ENCODE results near the gene HDGFL3.

Gene HDGFL3

GRCh38 chr15:83119968-83120581 is 87.5 kb downstream of the HDGFL3 start:
- DNase-seq: no peak

- DNase-seq: no peak
These were observed 88.7 kb downstream of the HDGFL3 start for GRCh38 chr15:83118968-83119367.

- DNase-seq: no peak
These were observed 89.3 kb downstream of the HDGFL3 start for GRCh38 chr15:83118291-83118827.

GRCh38 chr15:83115831-83116565 is 91.6 kb downstream of the HDGFL3 start:
- DNase-seq: no peak

GRCh38 chr15:83115410-83115809 is 92.2 kb downstream of the HDGFL3 start:
- DNase-seq: no peak

- no peak for DNase-seq
These were observed 92.8 kb downstream of the HDGFL3 start for GRCh38 chr15:83114856-83115255.

GRCh38 chr15:83113881-83114674 is 93.5 kb downstream of the HDGFL3 start:
- DNase-seq: peak; percentile 7 to 73

GRCh38 chr15:83112956-83113299 is 94.7 kb downstream of the HDGFL3 start:
- DNase-seq: no peak

- DNase-seq: no peak
These were observed 95.2 kb downstream of the HDGFL3 start for GRCh38 chr15:83112233-83112955.

GRCh38 chr15:83111149-83111548 is 96.5 kb downstream of the HDGFL3 start:
- no peak for DNase-seq

GRCh38 chr15:83110381-83110780 is 97.2 kb downstream of the HDGFL3 start:
- DNase-seq: peak; percentile 23 to 71

- peak in 1 of 2 donors; percentile 16 for DNase-seq
These were observed 98.1 kb downstream of the HDGFL3 start for GRCh38 chr15:83109532-83109931.

- DNase-seq: peak; percentile 84 to 98
These were observed 99.1 kb downstream of the HDGFL3 start for GRCh38 chr15:83108266-83109219.

GRCh38 chr15:83107841-83108181 is 99.8 kb downstream of the HDGFL3 start:
- DNase-seq: no peak

GRCh38 chr15:83106994-83107840 is 100.4 kb downstream of the HDGFL3 start, which contains the start of gene TM6SF1:
TSS of gene TM6SF1 (plus strand) at chr15:83107645. CDS start at chr15:83107681, 36 bp downstream.
- peak in 1 of 2 donors; percentile 6 for DNase-seq

- peak in 1 of 2 donors; percentile 31 for DNase-seq
These were observed 102.2 kb downstream of the HDGFL3 start for GRCh38 chr15:83105440-83105839.

GRCh38 chr15:83104141-83104540 is 103.5 kb downstream of the HDGFL3 start:
- peak; percentile 22 to 72 for DNase-seq

- peak in 1 of 2 donors; percentile 3 for DNase-seq
These were observed 105.3 kb downstream of the HDGFL3 start for GRCh38 chr15:83102346-83102745.

- peak; percentile 59 to 66 for DNase-seq
These were observed 107.5 kb downstream of the HDGFL3 start for GRCh38 chr15:83100097-83100646.

GRCh38 chr15:83099290-83099689 is 108.3 kb downstream of the HDGFL3 start:
- DNase-seq: no peak

Data from inflammatory macrophage treated with lipopolysaccharide for 1 hour (primary cell).